ENCODE data around the gene RBMS1. TPM values are rescaled to one million over a fixed set of nuclear protein-coding genes. Genes with fewer than 3 reads are reported as not detected.

The RBMS1 gene
- total RNA-seq, 1 experiment from 2014 or later = 111 TPM

DNA sequence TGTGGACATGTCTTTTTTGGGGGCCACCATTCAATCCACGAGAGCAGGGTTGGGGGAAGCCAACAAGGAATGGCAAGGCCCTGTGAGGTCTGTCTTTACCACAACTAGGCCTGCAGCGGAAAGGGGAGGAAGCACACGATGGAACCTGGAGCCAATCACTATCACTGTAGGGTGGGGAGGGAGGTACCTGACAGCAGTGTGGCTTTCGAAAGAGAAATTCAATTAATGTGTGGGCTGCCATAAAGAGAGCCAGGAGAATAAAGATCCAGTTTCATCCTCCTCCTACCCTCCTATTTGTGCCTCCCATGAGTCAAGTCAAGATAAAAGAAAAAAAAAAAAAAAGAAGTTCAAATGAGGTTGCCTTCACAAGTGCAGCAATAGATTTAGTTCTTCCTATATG lies 18.9 kb upstream of the RBMS1 start:
- Histone ChIP-seq H3K27me3 (replicated peaks) (no peaks in the 10 kb centered on the region), H3K9me3 (replicated peaks) (no peaks in the 10 kb centered on the region), H3K27ac (no peak overlapping the region), H3K36me3 (no peaks in the 10 kb centered on the region), H3K4me1 (replicated peaks) (peaks cover 12% of the 10 kb centered on the region), H3K4me3 (no peak overlapping the region)
- no peak for DNase-seq (ENCODE audit: low read depth in 1 of 2, low spot score in 2 of 2)

DNA sequence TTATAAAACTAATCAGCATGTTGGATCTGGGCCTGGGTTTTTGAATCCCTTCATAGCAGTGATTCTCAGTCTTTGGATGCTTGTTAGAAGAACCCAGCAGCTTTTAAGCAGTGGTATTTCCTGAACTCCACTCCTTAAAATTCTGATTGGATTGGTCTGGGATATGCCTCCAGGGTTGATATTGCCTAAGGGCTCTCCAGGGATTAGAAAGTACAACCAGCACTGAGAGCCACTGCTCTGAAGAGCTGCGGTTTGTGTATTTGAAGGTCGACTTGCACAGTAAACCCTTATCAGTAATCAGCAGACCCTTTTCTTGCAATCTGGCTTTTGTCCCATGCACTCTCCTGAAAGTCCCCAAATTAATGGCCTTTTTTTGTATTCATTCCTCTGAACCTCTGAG lies 17.0 kb upstream of the RBMS1 start:
- Histone ChIP-seq H3K9me3 (replicated peaks) (no peaks in the 10 kb centered on the region), H3K4me1 (replicated peaks) (no peaks in the 10 kb centered on the region), H3K4me3 (no peak overlapping the region), H3K36me3 (no peaks in the 10 kb centered on the region), H3K27ac (no peak overlapping the region), H3K27me3 (replicated peaks) (no peaks in the 10 kb centered on the region)
- DNase-seq (ENCODE audit: low read depth in 1 of 2, low spot score in 2 of 2) = no peak

DNA sequence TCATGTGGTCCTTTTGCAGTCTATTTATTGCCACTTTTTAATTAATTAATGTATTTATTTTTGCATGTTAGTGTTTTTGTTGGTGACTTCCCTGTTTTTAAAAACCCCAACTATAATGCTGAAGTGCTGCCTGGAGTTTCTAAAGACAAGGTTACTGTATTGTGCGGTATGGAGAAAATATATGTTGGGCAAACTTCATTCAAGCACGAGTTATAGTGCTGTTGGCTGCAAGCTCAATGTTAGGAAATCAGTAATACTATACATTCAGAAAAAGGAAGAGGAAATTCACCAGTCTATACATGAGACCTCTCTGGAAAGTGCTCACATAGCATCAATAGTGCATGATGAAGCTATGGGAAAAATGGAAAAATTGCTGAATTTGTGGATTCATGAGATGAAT lies 15.4 kb upstream of the RBMS1 start:
- H3K4me3 ChIP-seq = no peak overlapping the region
- no peaks in the 10 kb centered on the region for H3K9me3 ChIP-seq (replicated peaks)
- H3K27ac ChIP-seq = no peak overlapping the region
- no peaks in the 10 kb centered on the region for H3K27me3 ChIP-seq (replicated peaks)
- H3K4me1 ChIP-seq (replicated peaks) = peaks cover 4% of the 10 kb centered on the region; the same call in 1 of the 2 replicates
- no peak for DNase-seq (ENCODE audit: low read depth in 1 of 2, low spot score in 2 of 2)
- H3K36me3 ChIP-seq = no peaks in the 10 kb centered on the region

DNA sequence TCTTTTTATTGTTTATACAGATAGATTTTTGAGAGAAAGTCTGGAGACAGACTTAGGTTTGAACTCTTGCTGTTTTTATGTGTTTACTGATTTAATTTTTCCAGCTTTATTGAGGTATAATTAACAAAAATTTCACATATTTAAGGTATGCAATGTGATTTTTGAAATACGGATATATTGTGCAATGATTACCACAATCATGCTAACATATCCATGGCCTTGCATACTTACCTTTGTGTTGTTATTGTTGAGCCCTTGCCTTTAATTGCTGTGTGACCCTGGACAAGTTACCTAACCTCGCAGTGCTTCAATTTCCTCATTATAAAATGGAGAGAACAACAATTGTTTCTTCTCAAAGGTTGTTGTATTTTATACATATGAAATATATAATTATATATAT lies 13.9 kb upstream of the RBMS1 start:
- no peaks in the 10 kb centered on the region for H3K9me3 ChIP-seq (replicated peaks)
- no peak for DNase-seq (ENCODE audit: low read depth in 1 of 2, low spot score in 2 of 2)

DNA sequence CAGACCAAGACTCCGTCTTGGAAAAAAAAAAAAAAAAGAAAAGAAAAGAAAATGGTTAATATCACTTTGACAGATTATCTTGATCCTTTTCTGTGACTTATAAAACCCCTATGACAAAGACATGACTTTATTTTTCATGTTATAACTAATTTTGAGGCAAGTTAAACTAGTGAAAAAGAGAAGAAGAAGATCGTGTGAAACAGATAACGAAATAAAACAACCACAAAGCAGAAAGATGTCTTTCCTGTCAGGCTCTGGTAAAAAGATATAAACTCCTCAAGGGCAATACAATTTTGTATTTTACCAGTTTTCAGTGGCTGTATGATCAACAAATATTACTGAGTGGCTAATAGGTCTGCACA lies 13.4 kb upstream of the RBMS1 start:
- no peaks in the 10 kb centered on the region for H3K9me3 ChIP-seq (replicated peaks)
- no peak for DNase-seq (ENCODE audit: low read depth in 1 of 2, low spot score in 2 of 2)
- peaks cover 4% of the 10 kb centered on the region; the same call in 1 of the 2 replicates for H3K4me1 ChIP-seq (replicated peaks)
- no peaks in the 10 kb centered on the region for H3K36me3 ChIP-seq
- no peaks in the 10 kb centered on the region for H3K27me3 ChIP-seq (replicated peaks)
- no peak overlapping the region for H3K27ac ChIP-seq
- no peak overlapping the region for H3K4me3 ChIP-seq

More for the DNA sequence above, 13.9 kb upstream of the RBMS1 start:
- Histone ChIP-seq H3K4me3 (no peak overlapping the region), H3K36me3 (no peaks in the 10 kb centered on the region), H3K4me1 (replicated peaks) (peaks cover 4% of the 10 kb centered on the region; the same call in 1 of the 2 replicates), H3K27me3 (replicated peaks) (no peaks in the 10 kb centered on the region), H3K27ac (no peak overlapping the region)

DNA sequence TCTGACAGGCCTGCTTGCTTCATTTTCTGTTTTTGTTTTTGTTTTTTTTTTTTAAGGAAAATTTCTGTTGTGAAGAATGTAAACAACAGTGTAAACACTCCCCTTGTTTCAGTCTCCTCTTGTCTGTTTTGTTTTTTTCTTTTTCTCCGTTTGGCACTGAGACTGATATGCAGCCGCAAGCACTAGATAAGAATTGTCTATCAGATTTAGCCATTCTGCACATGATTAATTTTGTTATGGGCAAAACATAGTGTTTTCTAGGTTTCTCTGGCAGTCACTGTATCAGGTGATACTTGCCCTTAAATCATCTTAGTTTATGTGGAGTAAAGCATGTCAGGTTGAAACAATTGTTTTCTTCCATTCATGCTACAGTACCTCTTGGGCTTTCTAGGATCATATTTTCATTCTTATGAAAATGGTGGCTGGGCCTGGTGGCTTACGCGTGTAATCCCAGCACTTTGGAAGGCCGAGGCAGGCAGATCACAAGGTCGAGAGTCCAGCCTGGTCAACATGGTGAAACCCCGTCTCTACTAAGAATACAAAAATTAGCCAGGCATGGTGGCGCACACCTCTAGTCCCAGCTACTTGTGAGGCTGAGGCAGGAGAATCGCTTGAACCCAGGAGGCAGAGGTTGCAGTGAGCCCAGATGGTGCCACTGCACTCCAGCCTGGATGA lies 12.9 kb upstream of the RBMS1 start:
- H3K36me3 ChIP-seq = no peaks in the 10 kb centered on the region
- H3K27ac ChIP-seq = no peak overlapping the region
- H3K9me3 ChIP-seq (replicated peaks) = no peaks in the 10 kb centered on the region
- no peaks in the 10 kb centered on the region for H3K27me3 ChIP-seq (replicated peaks)
- H3K4me1 ChIP-seq (replicated peaks) = peaks cover 4% of the 10 kb centered on the region; the same call in 1 of the 2 replicates
- no peak overlapping the region for H3K4me3 ChIP-seq
- DNase-seq (ENCODE audit: low read depth in 1 of 2, low spot score in 2 of 2) = no peak

DNA sequence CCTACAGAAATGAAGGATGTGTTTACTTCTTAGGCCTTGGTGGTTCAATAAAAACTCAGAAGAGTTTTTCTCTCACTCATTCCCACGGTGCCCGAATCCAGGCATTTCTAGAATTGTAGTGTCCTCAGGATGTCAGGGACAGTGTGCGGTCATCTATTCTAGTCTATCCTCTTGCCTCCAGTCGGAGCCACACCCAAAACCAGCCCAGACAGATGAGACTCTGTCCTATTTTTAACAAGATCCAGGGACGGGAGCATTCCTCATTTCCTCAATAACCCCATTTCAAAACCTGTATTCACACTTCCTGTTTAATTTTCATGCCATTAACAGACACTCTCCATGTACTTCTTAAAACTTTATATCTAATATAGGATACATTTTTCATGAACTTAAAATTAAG lies 11.6 kb upstream of the RBMS1 start:
- no peak for DNase-seq (ENCODE audit: low read depth in 1 of 2, low spot score in 2 of 2)
- Histone ChIP-seq H3K9me3 (replicated peaks) (no peaks in the 10 kb centered on the region), H3K36me3 (no peaks in the 10 kb centered on the region), H3K4me1 (replicated peaks) (peaks cover 4% of the 10 kb centered on the region; the same call in 1 of the 2 replicates), H3K27ac (no peak overlapping the region), H3K4me3 (no peak overlapping the region), H3K27me3 (replicated peaks) (no peaks in the 10 kb centered on the region)

DNA sequence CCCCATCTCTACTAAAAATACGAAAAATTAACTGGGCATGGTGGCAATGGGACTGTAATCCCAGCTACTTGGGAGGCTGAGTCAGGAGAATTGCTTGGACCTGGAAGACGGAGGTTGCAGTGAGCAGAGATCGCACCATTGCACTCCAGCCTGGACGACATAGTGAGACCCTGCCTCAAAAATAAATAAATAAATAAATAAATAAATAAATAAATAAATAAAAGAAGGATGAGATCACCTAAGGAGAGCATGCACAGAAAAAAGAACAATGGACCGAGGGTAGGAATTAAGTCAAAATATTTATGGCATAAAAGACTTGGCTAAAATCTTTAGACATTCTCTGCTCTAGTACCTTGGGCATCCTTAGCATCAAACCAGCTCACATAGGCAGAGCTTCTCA lies 8.9 kb upstream of the RBMS1 start:
- H3K4me3 ChIP-seq = no peak overlapping the region
- H3K9me3 ChIP-seq (replicated peaks) = no peaks in the 10 kb centered on the region
- H3K27me3 ChIP-seq (replicated peaks) = no peaks in the 10 kb centered on the region
- no peaks in the 10 kb centered on the region for H3K36me3 ChIP-seq
- no peak for DNase-seq (ENCODE audit: low read depth in 1 of 2, low spot score in 2 of 2)
- H3K4me1 ChIP-seq (replicated peaks) = peaks cover 4% of the 10 kb centered on the region; the same call in 1 of the 2 replicates
- H3K27ac ChIP-seq = no peak overlapping the region

DNA sequence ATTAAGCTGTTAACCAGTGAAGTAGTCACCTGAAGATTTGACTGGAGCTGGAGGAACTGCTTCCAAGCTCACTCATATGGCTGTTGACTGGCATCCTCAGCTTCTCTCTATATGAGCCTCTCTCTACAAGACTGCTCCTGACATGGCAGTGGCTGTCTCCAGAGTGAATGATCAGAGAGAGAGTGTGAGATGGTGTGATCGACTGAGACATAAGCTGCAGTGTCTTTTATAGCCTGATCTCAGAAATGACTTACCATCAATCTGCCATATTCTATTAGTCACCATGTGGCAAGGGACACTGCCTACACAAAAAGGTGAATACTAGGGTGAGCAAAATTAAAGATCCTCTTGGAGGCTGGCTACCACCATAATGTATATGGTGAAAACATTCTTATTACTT lies 7.8 kb upstream of the RBMS1 start:
- no peak for DNase-seq (ENCODE audit: low read depth in 1 of 2, low spot score in 2 of 2)
- Histone ChIP-seq H3K36me3 (no peaks in the 10 kb centered on the region), H3K27me3 (replicated peaks) (no peaks in the 10 kb centered on the region), H3K9me3 (replicated peaks) (no peaks in the 10 kb centered on the region), H3K27ac (no peak overlapping the region), H3K4me1 (replicated peaks) (peaks cover 4% of the 10 kb centered on the region; the same call in 1 of the 2 replicates), H3K4me3 (no peak overlapping the region)

DNA sequence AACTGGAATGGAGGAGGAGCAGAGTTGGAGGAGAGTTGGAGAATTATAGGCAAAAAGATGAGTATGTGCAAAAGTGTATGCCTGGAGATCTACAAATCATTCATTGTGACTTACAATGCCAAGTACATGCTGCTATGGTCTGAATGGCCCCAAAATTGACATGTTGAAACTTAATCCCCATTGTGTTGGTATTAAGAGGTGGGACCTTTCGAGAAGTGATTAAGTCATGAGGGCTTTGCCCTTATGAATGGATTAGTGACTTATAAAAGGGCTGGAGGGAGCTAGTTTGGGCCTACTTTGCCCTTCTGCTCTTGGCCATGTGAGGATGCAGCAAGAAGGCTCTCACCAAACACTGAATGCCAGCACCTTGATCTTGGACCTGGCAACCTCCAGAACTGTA lies 6.3 kb upstream of the RBMS1 start:
- Histone ChIP-seq H3K36me3 (no peaks in the 10 kb centered on the region), H3K9me3 (replicated peaks) (no peaks in the 10 kb centered on the region), H3K4me3 (no peak overlapping the region), H3K27ac (no peak overlapping the region), H3K27me3 (replicated peaks) (no peaks in the 10 kb centered on the region), H3K4me1 (replicated peaks) (no peaks in the 10 kb centered on the region)
- DNase-seq (ENCODE audit: low read depth in 1 of 2, low spot score in 2 of 2) = no peak

DNA sequence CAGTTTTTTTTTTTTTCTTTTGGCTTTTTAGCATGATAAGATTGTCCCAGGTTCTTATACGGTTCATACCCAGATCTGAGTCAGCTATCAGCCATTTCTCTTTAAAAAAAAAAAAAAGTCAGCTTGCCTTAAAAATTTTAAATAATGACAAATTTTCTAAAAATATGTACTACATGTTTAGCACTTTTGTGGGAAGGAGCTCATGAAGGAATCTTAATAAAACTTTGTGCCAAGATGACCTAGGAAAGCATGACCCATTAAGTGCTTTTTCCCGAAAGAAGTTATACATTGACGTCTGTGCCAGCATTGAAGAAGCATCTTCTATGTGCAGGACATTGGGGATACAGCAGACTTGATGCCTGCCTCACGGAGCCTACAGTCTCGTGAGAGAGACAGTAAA lies 4.5 kb upstream of the RBMS1 start:
- peaks cover 7% of the 10 kb centered on the region for H3K4me1 ChIP-seq (replicated peaks)
- no peaks in the 10 kb centered on the region for H3K27me3 ChIP-seq (replicated peaks)
- no peak for DNase-seq (ENCODE audit: low read depth in 1 of 2, low spot score in 2 of 2)
- no peak overlapping the region for H3K27ac ChIP-seq
- H3K4me3 ChIP-seq = no peak overlapping the region
- H3K36me3 ChIP-seq = peaks cover 4% of the 10 kb centered on the region
- no peaks in the 10 kb centered on the region for H3K9me3 ChIP-seq (replicated peaks)

DNA sequence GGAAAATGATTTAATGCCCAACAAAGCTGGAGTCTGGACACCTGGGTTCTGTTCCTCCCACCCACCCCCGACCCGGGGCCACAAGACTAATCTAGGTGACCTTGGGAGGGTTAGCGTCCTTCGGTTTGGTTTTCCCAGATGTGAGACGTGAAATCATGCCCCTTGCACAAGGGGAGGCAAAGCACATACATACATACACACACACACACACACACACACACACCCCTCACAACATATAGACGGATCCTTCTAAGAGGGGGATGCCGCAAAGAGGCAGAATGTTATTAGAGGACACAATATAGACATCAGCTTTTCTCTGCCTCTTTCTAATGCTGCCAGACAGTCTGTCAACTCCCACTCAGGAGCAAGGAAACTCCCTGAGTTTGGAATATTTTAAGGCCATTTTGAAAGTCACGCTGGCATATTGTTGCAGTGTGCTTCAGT lies 616 bp upstream of the RBMS1 start:
- H3K36me3 ChIP-seq = peaks cover 22% of the 10 kb centered on the region
- no peaks in the 10 kb centered on the region for H3K9me3 ChIP-seq (replicated peaks)
- H3K27ac ChIP-seq = peak overlapping the region; percentile 97; the same call in 1 of the 2 replicates
- peak in 1 of 2 experiments; percentile 42 for DNase-seq (ENCODE audit: low read depth in 1 of 2, low spot score in 2 of 2)
- H3K4me3 ChIP-seq = peak overlapping the region; percentile 85
- H3K4me1 ChIP-seq (replicated peaks) = peaks cover 26% of the 10 kb centered on the region
- no peaks in the 10 kb centered on the region for H3K27me3 ChIP-seq (replicated peaks)

DNA sequence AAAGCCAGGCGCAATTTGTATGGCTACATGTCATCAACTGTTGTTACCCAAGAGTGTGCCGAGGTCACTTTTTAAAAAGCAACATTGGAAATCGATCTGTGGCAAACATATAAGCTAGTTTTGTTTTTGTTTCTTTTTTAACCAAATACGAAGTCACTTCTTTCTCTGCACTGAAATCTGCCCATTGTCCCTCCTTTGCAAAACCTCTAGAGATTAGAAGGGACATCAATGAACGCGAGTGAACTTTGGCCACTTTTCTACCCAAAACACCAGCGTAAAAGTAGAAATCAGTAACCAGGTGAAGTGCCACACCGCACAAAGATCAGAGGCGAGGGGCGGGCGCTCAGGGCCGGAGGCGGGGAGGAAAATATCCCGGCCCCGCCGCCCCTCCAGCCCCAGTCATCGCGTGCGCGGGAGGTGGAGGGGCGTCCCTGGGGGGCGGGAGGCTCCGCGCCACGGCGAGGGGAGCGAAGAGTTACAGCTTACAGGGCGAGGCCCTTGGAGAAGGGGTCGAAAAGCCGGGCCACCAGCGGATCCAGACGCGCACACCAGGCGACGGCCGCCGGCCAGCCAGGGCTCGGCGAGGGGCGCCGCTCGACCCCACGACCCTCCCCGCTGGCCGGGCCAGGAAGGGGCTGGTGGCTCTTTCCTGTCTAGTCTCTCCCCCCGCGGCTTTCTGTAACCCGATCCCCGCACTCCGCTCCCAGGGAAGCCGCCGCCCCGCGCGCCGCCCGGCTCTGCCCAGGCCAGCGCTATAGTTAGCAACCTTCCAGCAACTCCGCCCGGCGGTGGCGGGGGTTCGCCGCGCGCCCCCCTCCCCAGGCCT lies 993 bp downstream of the RBMS1 start:
- Histone ChIP-seq H3K27me3 (replicated peaks) (no peaks in the 10 kb centered on the region), H3K36me3 (peaks cover 22% of the 10 kb centered on the region), H3K4me3 (peak overlapping the region; percentile 85), H3K27ac (peak overlapping the region; percentile 97), H3K9me3 (replicated peaks) (no peaks in the 10 kb centered on the region), H3K4me1 (replicated peaks) (peaks cover 30% of the 10 kb centered on the region)
- DNase-seq (ENCODE audit: low read depth in 1 of 2, low spot score in 2 of 2) = peak; percentile 82 to 89

DNA sequence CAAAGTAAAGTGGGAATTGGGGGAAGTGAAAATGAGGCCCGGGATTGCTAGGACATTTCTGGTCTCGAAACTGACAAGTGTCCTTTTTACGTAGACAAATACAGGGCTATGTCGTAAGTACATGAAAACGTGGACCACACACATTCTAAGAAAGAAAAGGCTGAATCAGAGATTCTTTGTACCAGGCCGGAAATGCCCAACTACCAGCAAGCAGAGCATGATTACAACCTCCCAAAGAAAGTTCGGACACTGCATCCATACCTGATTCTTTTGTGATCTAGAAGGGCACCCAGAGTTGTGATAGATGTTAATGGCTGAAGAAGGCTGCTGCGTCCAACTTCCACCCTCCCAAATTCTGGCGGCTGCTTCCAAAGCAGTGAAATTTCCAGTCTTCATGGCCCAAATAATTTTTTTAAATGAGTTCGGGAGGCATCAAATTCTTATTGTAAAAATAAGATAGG lies 1.7 kb downstream of the RBMS1 start:
- DNase-seq (ENCODE audit: low read depth in 1 of 2, low spot score in 2 of 2) = peak; percentile 76 to 91
- no peaks in the 10 kb centered on the region for H3K9me3 ChIP-seq (replicated peaks)
- H3K27ac ChIP-seq = peak overlapping the region; percentile 97
- H3K36me3 ChIP-seq = peaks cover 22% of the 10 kb centered on the region
- H3K4me3 ChIP-seq = peak overlapping the region; percentile 85
- no peaks in the 10 kb centered on the region for H3K27me3 ChIP-seq (replicated peaks)
- peaks cover 30% of the 10 kb centered on the region for H3K4me1 ChIP-seq (replicated peaks)

Measured in SJSA1 (cell line).